MG63 (cell line): Measurements from ENCODE around the gene ABCC6. TPM values are rescaled to one million over a fixed set of nuclear protein-coding genes. Genes with fewer than 3 reads are reported as not detected.
A peak's percentile ranks its signal among the peaks of the same experiment; 100 is the strongest.
"Not testable (repeated sequence)": the region's sequence is repeated elsewhere in the genome, so short reads cannot be mapped to it uniquely, and the experiment has no call there.

ENCODE experiments used
- DNase-seq: peaks from one replicate; pipeline ENCODE4 v3.0.0-alpha.2; 2020
- H3K27me3 ChIP-seq: fragments of 250-450 bp; sonication (Bioruptor Pico); 2 replicates; pipeline ENCODE4 v1.5.1; 2020; ENCODE audit warnings: mild to moderate bottlenecking, moderate library complexity
- H3K36me3 ChIP-seq: fragments of 250-450 bp; sonication (Bioruptor Pico); 2 replicates; pipeline ENCODE4 v1.5.1; 2020; ENCODE audit warnings: mild to moderate bottlenecking, moderate library complexity
- H3K4me3 ChIP-seq: fragments of 250-450 bp; sonication (Bioruptor Pico); 2 replicates; pipeline ENCODE4 v1.5.1; 2020; ENCODE audit warnings: mild to moderate bottlenecking, moderate library complexity
- H3K9me3 ChIP-seq: fragments of 250-450 bp; sonication (Bioruptor Pico); 2 replicates; pipeline ENCODE4 v1.5.1; 2020; ENCODE audit warnings: mild to moderate bottlenecking, moderate library complexity
- total RNA-seq: library from RNA; depleted of rRNA; stranded (reverse); fragments of >200 nt; shearing (Covaris generic); gene quantifications from 2 replicates; pipeline ENCODE4 v1.2.3, GENCODE V29; 2014; ENCODE audit warnings: low replicate concordance

The ABCC6 gene
- total RNA-seq, 1 experiment from 2014 or later: not detected

DNA sequence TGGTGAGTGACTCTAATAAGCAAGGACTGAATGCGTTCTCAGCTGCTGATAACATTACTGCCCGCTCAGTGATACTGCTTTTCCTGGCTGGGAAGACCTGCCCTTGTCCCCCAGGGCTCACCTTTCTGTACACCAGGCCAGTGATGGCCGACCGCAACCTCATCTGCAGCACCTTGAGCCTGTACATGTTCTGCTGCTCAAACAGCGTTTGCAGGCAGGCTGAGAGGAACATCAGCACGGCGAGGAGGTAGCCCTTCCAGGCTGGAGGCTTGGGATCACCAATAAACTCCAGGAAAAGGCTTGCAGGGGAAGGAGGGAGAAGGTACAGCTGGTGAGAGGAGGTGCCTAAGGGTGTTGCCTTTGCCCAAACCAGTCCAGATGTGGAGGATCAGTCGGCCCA lies 21.4 kb downstream of the ABCC6 start:
- DNase-seq, H3K9me3 ChIP-seq, H3K36me3 ChIP-seq, H3K4me3 ChIP-seq, H3K27me3 ChIP-seq: not testable (repeated sequence)

DNA sequence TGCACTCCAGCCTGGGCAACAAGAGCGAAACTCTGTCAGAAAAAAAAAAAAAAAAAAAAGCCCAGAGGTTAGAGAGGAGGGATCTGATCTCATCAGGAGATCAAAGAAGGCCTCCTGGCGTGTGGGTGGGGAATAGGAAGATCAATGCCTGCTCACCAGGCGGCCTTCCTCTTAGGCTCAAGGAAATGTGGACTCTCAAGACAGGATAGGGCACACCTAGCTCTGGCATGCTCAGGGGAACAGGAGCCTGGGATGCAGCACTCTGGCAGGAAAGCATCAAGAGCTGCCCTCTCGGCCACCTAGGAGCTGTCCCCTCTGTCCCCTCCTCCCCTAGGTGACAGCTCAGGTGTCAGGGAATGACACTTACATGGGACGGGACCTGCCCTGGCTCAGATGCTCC lies 22.9 kb downstream of the ABCC6 start:
- DNase-seq: peak; percentile 15
- not testable (repeated sequence) for H3K9me3 ChIP-seq, H3K4me3 ChIP-seq, H3K36me3 ChIP-seq, H3K27me3 ChIP-seq

DNA sequence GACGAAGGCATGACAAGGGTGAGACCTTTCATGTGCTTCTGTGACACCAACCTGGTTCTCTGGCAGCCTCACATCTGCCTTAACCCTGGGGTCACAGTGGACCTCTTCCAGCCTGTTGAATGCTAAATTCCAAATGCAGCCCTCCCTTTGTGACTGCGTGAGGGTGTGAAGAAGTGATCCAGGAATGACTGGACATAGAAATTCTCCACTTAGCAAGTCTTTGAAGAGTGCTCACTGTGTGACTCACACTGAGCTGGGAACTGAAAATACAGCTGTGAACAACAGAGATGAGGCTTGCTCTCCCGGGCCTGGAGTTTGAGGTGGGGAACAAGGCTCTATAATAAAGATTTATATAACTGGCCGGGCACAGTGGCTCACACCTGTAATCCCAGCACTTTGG lies 23.9 kb downstream of the ABCC6 start:
- H3K9me3 ChIP-seq, H3K27me3 ChIP-seq, H3K36me3 ChIP-seq, H3K4me3 ChIP-seq: not testable (repeated sequence)
- DNase-seq: peak; percentile 77

DNA sequence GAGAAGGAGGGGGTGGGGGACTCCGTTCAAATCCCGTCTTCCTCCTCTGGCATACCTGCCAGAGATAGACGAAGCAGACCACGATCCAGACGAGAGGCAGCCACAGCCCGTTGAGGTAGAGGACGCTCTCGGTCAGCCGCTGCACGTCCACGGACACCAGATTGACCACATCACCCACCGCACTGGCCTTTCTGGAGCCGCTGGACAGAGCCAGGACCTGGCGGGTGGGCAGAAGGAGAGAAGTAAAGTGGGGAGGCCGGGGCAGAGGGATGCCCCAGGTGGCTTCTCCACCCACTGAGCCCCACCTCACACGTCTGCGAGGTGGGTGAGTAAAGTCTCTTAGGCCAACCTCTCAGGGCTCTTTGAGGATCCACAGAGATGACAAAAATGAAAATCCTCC lies 25.3 kb downstream of the ABCC6 start:
- Histone ChIP-seq H3K36me3 (no peaks in the 10 kb centered on the region), H3K4me3 (no peak overlapping the region), H3K27me3 (no peaks in the 10 kb centered on the region), H3K9me3 (no peaks in the 10 kb centered on the region)
- no peak for DNase-seq

DNA sequence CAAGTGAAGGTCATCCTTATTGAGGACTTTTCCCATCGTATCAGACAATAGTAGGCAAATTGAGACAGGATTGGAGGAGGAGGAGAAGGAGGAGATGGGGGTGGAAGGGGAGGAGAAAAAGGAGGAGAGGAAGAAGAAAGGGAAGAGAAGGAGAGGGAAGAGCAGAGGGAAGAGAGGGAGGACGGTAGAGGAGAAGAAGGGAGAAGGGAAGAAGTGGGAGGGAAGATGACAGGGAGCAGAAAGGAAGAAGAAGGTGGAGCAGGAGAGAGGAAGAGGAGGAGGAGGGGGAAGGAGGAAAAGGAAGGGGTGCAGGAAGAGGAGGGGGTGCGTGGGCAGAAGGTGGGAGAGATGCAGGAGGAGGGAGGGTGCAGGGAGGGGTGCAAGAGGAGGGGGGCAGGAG lies 26.0 kb downstream of the ABCC6 start:
- no peaks in the 10 kb centered on the region for H3K27me3 ChIP-seq
- no peak overlapping the region for H3K4me3 ChIP-seq
- DNase-seq: no peak
- no peaks in the 10 kb centered on the region for H3K9me3 ChIP-seq
- H3K36me3 ChIP-seq: no peaks in the 10 kb centered on the region

DNA sequence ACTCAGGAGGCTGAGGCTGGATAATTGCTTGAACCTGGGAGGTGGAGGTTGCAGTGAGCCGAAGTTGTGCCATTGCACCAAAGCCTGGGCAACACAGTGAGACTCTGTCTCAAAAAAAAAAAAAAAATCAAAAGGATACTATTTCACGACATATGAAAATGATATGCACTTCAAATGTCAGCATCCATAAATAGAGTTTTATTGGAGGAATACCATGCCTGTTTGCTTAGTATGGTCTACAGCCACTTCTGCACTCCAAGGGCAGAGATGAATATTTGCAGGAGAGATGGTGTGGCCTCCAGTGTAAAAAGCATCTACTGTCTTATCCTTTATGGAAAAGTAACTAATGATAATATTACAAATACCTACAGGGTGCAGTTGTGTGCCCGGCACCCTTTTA lies 27.2 kb downstream of the ABCC6 start:
- H3K4me3 ChIP-seq: no peak overlapping the region
- DNase-seq: no peak
- no peaks in the 10 kb centered on the region for H3K27me3 ChIP-seq

DNA sequence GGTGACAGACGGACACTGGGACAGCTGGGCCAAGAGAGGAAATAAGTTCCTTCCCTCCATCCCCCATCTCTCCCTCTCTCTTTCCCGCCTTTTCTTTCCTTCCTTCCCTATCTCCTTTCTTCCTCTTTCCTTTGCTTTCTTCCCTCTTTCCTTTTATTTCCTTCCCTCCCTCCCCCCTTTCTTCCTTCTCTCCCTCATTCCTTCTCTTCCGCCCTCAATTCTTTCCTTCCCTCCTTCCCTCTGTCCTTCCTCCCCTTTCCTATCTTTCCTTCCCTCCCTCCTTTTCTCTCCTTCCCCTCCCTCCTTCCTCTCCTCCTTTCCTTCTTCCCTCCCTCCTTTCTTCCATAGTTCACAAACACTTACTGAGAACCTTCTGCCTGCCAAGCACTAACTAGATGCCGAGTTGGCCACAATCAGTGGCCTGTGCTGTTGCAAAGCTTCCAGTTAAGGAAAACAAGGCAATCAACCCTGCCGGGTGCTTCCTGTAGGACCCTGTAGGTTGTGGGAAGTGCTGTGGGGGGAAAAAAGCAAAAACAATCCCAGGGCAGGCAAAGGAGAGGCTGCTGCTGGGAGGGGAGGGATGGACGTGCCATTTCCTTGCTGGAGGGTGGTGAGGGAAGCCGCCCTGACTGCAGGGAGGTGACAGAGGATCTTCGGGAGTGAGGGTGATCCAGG lies 31.7 kb downstream of the ABCC6 start:
- no peaks in the 10 kb centered on the region for H3K27me3 ChIP-seq
- no peak overlapping the region for H3K4me3 ChIP-seq
- no peaks in the 10 kb centered on the region for H3K9me3 ChIP-seq
- H3K36me3 ChIP-seq: no peaks in the 10 kb centered on the region
- no peak for DNase-seq

More for the DNA sequence above, 27.2 kb downstream of the ABCC6 start:
- H3K36me3 ChIP-seq: no peaks in the 10 kb centered on the region
- no peaks in the 10 kb centered on the region for H3K9me3 ChIP-seq

DNA sequence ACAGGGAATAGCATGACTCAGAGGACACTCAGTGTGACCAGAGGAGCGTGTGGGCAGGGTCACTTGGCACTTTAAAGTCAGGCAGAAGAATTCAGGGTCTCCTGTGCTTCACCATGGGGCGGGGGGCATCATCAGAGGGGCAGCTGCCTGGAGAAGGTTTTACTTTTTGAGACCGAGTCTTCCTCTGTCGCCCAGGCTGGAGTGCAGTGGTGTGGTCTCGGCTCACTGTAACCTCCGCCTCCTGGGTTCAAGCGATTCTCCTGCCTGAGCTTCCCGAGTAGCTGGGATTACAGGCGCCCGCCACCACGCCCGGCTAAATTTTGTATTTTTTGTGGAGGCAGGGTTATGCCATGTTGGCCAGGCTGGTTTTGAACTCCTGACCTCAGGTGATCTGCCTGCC lies 32.3 kb downstream of the ABCC6 start:
- DNase-seq, H3K36me3 ChIP-seq, H3K4me3 ChIP-seq, H3K9me3 ChIP-seq, H3K27me3 ChIP-seq: not testable (repeated sequence)

DNA sequence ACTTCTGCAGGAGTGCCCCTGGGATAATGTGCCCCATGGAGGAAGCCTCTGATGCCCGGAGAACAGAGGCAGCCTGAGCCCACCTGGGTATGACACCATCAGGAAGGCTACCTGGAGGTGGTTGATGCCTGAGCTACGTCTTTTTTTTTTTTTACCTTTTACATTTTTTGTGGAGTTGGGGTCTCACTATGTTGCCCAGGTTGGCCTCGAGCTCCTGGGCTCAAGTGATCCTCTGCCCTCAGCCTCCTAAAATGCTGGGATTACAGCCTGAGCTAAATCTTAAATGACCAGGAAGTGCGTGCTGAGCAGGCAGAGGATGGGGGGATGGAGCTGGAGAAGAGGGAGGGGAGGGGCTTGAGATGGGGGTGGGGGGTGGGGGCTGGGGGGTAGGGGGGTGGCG lies 32.7 kb downstream of the ABCC6 start:
- Histone ChIP-seq H3K9me3 (no peaks in the 10 kb centered on the region), H3K27me3 (no peaks in the 10 kb centered on the region), H3K36me3 (no peaks in the 10 kb centered on the region), H3K4me3 (no peak overlapping the region)
- no peak for DNase-seq

DNA sequence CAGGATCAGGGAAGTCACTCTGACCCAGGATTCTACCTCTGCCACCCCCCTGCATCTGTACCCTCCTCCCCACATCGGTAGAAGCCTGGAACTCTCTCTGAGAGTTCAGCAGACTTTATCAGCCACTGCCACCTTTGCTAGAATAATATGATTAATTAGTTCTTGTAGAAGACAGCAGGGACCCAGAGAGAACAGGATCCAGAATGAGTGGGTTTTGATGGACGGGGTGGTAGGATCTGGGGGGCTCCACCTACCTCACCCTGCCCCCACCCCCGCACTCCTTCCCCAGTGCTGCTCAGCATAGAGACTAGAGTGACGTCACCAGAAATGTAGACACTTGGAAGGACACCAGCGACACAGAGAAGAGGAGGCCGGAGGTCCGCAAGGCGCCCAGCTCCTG lies 33.5 kb downstream of the ABCC6 start:
- DNase-seq: no peak
- no peaks in the 10 kb centered on the region for H3K27me3 ChIP-seq
- H3K9me3 ChIP-seq: no peaks in the 10 kb centered on the region
- H3K36me3 ChIP-seq: no peaks in the 10 kb centered on the region
- no peak overlapping the region for H3K4me3 ChIP-seq

DNA sequence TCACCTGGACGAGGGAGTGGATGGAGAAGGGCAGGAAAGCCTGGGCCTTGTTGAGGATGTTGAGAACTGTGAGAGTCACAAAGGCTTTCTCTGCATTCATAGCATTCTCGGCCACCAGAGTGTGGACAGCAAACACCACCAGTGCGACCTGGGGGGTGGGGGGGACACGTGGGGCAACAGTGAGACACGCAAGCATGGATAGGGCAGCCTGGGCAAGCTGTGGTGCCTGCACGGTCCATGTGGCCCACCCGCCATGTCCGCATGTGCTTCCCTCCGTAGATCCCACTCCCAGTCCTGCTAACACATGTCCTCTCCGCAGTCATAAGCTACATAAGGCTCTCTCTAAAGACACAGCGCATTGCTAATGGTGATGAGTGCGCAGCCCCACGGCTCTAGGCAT lies 34.5 kb downstream of the ABCC6 start:
- Histone ChIP-seq H3K9me3 (no peaks in the 10 kb centered on the region), H3K4me3 (no peak overlapping the region), H3K36me3 (no peaks in the 10 kb centered on the region), H3K27me3 (no peaks in the 10 kb centered on the region)
- DNase-seq: no peak

DNA sequence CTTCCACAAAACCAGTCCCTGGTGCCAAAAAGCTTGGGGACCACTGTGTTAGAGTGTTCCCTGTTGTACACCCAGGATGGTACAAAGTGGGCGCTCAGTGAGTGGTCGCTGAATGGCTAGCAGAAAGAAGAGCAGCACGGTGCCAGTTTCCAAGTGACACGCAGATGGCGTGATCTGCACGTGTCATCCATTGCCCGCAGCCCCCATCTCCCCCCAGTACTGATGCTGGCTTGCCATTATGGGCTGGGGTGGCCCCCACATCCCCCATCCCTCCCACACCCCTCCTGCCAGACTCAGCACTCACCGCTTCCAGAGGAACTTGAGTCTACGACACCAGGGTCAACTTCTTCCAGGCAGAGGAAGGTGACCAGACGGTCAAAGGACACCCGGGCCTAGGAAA lies 36.5 kb downstream of the ABCC6 start:
- Histone ChIP-seq H3K36me3 (no peaks in the 10 kb centered on the region), H3K9me3 (no peaks in the 10 kb centered on the region), H3K27me3 (no peaks in the 10 kb centered on the region), H3K4me3 (no peak overlapping the region)
- no peak for DNase-seq

DNA sequence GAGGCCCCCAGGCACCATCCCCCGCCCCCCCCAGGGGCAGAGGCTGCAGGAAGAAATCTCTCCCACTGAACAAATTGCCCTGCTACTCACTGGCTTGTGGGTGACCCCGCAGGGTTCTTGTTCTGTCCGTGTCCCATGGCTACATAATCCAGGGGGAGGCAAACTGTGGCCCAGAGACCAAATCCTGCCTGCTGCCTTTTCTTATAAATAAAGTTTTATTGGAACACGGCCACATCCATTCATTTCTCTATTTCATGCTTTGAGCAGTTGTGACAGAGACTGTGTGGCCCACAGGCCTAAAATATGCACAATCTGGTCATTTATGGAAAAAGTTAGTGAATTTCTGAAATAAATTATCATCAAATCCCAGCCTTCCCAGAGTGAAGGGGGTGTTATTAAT lies 38.2 kb downstream of the ABCC6 start:
- Histone ChIP-seq H3K4me3 (no peak overlapping the region), H3K9me3 (no peaks in the 10 kb centered on the region), H3K36me3 (no peaks in the 10 kb centered on the region), H3K27me3 (no peaks in the 10 kb centered on the region)
- no peak for DNase-seq

DNA sequence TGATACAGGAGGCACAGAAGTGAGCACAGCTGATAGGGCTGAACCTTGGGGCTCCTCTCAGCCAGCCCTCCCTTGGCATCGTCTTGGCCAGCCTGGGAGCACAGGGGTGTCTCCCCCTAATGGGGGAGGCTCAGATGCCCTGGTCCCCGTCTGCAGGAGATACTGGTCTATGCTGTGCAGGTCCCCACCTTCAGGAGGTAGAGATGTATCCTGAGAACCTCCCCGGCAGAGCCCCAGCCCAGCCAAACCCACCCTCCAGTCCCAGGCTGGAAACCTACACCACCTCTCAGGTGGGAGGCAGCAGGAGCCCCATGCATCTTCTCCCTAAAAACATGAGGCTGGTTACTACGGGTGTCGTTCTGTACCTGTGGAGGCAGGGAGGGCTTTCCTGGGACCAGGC lies 38.7 kb downstream of the ABCC6 start:
- Histone ChIP-seq H3K4me3 (no peak overlapping the region), H3K9me3 (no peaks in the 10 kb centered on the region), H3K36me3 (no peaks in the 10 kb centered on the region), H3K27me3 (no peaks in the 10 kb centered on the region)
- DNase-seq: no peak

DNA sequence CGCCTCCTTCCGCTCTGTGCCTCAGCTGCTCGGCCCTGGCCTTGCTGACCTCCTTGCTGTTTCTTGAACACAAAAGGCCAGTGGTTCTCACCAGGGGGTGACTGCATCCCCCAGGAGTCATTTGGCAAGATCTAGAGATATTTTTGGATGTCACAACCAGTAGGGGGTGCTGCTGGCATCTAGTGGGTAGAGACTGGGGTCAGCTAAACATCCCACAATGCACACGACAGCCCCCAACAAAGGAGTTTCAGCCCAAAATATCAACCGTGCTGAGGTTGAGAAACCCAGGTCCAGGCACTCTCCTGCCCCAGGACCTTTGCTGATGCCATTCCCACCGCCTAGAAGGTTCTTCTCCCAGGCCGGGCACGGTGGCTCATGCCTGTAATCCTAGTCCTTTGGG lies 39.7 kb downstream of the ABCC6 start:
- H3K9me3 ChIP-seq: peaks cover 2% of the 10 kb centered on the region; the same call in 1 of the 2 replicates

DNA sequence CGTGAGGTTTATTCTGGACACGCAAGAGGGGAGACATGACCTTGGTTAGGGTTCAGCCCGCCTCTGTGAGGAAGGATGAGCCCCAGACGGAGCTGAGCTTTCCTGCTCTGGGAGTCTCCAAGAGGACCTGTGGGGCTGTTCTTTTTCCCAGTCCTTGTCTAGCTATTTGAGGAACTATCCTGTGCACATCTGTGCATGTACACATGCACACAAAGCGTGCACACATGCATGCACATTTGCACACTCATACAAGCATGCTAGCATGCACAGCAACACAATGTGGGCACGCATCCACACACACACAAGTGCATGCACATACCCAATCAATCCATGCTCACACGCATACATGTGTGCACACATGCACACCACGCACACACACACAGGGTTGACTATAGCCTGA lies 40.4 kb downstream of the ABCC6 start:
- Histone ChIP-seq H3K27me3 (no peaks in the 10 kb centered on the region), H3K9me3 (peaks cover 5% of the 10 kb centered on the region; the same call in 1 of the 2 replicates), H3K36me3 (no peaks in the 10 kb centered on the region), H3K4me3 (no peak overlapping the region)
- no peak for DNase-seq

More for the DNA sequence above, 39.7 kb downstream of the ABCC6 start:
- Histone ChIP-seq H3K27me3 (no peaks in the 10 kb centered on the region), H3K4me3 (no peak overlapping the region), H3K36me3 (no peaks in the 10 kb centered on the region)
- DNase-seq: no peak

DNA sequence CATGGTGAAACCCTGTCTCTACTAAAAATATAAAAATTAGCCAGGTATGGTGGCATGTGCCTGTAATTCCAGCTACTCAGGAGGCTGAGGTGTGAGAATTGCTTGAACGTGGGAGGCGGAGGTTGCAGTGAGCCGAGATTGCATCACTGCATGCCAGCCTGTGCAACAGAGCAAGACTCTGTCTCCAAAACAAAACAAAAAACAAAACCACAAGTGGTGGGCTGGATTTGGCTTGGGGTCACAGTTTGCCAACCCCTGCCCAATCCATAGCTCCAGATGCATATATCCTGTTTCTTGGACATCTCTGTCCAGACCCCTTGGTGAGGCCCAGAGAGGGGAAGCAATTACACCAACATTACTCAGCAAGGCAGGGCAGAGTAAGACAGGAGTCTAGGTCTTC lies 41.5 kb downstream of the ABCC6 start:
- H3K4me3 ChIP-seq, H3K27me3 ChIP-seq, H3K36me3 ChIP-seq, DNase-seq, H3K9me3 ChIP-seq: not testable (repeated sequence)

DNA sequence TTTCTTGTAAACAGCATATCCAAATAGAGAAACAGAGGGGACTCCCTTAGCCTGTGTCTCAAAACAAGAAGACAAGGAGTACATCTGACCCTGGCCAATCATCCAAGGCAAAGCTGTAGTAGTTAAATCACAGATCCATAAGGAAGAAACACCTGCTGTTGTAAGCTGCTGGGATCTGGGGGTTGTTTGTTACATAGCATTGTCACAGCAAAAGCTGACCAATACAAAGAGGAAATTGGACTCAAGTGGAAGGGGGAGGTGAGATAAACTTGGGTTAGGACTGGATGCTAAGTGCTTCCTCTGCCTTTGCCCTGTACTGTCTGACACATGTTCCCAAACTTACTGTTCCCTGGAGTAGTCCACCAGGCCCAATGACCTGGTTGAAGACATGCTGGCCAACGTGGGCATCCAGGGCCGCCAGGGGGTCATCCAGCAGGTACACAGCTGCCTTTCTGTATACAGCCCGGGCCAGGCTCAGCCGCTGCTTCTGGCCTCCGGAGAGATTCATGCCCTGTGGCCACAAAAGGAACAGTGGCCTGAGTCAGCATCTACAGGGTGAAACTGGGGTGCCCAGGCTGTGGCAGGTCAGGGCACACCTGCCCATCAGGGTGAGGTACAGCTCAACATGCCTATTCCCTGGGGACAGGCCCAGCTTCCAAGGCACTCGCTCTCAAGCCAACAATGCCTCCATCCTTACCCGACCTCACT lies 44.7 kb downstream of the ABCC6 start:
- peaks cover 9% of the 10 kb centered on the region for H3K9me3 ChIP-seq

More for the DNA sequence above, 44.7 kb downstream of the ABCC6 start:
- Histone ChIP-seq H3K4me3 (no peak overlapping the region), H3K27me3 (no peaks in the 10 kb centered on the region), H3K36me3 (no peaks in the 10 kb centered on the region)
- DNase-seq: no peak
